ENCODE data around the gene GPHA2. TPM values are rescaled to one million over a fixed set of nuclear protein-coding genes. Genes with fewer than 3 reads are reported as not detected.

Gene GPHA2
- total RNA-seq, 2 experiments from 2014 or later = 0.49 to 0.56 TPM

DNA sequence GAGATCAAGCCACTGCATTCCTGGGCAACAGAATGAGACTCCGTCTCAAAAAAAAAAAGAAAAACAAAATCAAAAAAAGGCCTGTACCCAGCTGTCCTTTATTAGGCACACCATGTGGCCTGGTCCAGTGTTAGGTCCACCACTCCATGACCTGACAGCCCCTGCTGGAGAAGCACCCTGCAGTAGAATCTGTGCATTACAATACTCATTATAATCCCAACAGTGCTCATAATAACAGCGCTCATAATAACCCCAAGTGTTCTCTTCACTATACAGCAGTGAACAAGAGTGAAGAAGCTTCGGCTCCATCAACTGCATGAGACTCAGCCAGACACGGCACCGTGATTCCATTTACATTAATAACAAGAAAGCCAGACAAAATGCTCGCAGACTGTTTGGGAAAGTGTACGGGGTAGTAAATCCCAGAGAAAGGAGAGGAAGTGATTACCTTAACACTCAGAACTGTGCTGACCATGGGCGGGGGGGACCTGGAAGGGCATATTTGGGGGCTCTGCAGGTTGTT lies 48.4 kb downstream of the GPHA2 start:
- no peak overlapping the region for H3K4me3 Mint-ChIP-seq
- intact Hi-C loops (cut with DNase I, micrococcal nuclease) = loop anchor here in 1 of 2 experiments (5.0 kb wide), 1 partner anchor 85 kb away; the partner anchor contains the start of gene MAP4K2
- ATAC-seq (ENCODE audit: poor library complexity) (no peak), DNase-seq (no peak)
- H3K4me1 Mint-ChIP-seq (ENCODE audit: low read depth) = peaks cover 26% of the 10 kb centered on the region
- peak overlapping the region; percentile 75 for H3K27ac Mint-ChIP-seq
- H3K36me3 Mint-ChIP-seq (ENCODE audit: low read depth) = no peaks in the 10 kb centered on the region
- ChIA-PET CTCF (interaction anchor here (1.0 to 4.9 kb wide), 7 partner anchors 9 to 109 kb away, joined by 4 to 136 read pairs (median 20); partner anchors contain the start of genes CDC42BPG, EHD1 and SF1), POLR2A (interaction anchor here (2.0 to 17.7 kb wide), 2 partner anchors 10 to 30 kb away, joined by 28 to 767 read pairs; partner anchors contain the start of genes CDC42BPG and EHD1)
- H3K9me3 Mint-ChIP-seq = no peaks in the 10 kb centered on the region
- TF ChIP-seq, protein P1, sequence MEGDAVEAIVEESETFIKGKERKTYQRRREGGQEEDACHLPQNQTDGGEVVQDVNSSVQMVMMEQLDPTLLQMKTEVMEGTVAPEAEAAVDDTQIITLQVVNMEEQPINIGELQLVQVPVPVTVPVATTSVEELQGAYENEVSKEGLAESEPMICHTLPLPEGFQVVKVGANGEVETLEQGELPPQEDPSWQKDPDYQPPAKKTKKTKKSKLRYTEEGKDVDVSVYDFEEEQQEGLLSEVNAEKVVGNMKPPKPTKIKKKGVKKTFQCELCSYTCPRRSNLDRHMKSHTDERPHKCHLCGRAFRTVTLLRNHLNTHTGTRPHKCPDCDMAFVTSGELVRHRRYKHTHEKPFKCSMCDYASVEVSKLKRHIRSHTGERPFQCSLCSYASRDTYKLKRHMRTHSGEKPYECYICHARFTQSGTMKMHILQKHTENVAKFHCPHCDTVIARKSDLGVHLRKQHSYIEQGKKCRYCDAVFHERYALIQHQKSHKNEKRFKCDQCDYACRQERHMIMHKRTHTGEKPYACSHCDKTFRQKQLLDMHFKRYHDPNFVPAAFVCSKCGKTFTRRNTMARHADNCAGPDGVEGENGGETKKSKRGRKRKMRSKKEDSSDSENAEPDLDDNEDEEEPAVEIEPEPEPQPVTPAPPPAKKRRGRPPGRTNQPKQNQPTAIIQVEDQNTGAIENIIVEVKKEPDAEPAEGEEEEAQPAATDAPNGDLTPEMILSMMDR (IDR thresholded peaks at IDR 0.05) = no peak
- H3K9me3 ChIP-seq (ENCODE audit: control insufficient read depth in 1 of 2, insufficient read depth in 1 of 2, low read length in 2 of 2) = no peaks in the 10 kb centered on the region
- H3K4me1 ChIP-seq (ENCODE audit: insufficient read depth, low read length) = peaks cover 39% of the 10 kb centered on the region
- H3K27ac ChIP-seq (ENCODE audit: low read depth in 1 of 2, low read length in 2 of 2) = peak overlapping the region in 1 of 2 donors; percentile 19
- H3K27me3 ChIP-seq (ENCODE audit: control insufficient read depth in 1 of 2, insufficient read depth in 2 of 2, low read length in 2 of 2) = no peaks in the 10 kb centered on the region
- no peaks in the 10 kb centered on the region for H3K27me3 Mint-ChIP-seq
- no peaks in the 10 kb centered on the region for H3K36me3 ChIP-seq (ENCODE audit: insufficient read depth, low read length)
- no peak overlapping the region for H3K4me3 ChIP-seq (ENCODE audit: low read length)

DNA sequence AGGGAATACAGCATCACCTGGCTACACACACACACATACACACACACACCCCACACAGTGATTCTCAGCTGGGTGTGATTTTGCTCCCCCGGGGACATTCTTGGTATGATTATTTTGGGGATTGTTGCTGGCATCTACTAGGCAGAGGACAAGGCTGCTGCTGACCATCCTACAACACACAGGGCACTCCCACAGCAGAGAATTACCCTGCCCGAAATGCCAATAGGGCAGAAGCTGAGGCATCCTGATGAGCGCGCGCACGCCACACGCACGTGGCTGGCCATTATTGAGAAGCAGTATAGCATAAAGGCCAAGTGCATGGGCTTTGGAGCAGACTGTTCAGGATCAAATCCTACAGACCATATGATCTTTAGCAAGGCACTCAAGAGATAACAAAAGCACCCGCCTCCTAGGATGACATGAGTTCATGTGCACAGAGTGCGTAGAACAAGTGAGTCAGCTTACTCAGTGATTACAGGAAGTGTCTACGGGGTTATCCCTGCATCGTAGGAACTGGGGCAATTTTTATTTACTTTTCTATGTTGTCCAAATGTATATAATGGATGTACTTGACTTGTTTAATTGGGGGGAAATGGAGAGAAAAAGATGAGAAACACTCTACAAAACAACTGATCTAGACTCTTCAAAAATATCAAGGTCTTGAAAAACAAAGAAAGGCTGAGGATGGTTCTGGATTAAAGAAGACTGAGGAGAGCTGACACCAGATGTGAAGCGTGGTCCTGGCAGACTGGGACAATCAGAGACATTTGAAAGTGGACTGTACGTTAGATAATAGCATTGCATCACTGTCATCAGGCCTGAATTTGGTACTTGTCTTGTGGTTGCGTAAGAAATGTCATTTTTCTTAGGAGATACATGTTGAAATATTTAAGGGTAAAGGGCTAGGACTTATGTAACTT lies 50.1 kb downstream of the GPHA2 start:
- CTCF ChIA-PET = interaction anchor here (0.9 to 4.9 kb wide), 2 partner anchors 36 to 82 kb away, joined by 3 to 136 read pairs; partner anchors contain the start of genes CDC42BPG and MAP4K2
- Histone ChIP-seq H3K9me3 (ENCODE audit: control insufficient read depth in 1 of 2, insufficient read depth in 1 of 2, low read length in 2 of 2) (no peaks in the 10 kb centered on the region), H3K4me3 (ENCODE audit: low read length) (no peak overlapping the region), H3K4me1 (ENCODE audit: insufficient read depth, low read length) (peaks cover 47% of the 10 kb centered on the region), H3K36me3 (ENCODE audit: insufficient read depth, low read length) (no peaks in the 10 kb centered on the region), H3K27ac (ENCODE audit: low read depth in 1 of 2, low read length in 2 of 2) (peak overlapping the region in 1 of 2 donors; percentile 51), H3K27me3 (ENCODE audit: control insufficient read depth in 1 of 2, insufficient read depth in 2 of 2, low read length in 2 of 2) (no peaks in the 10 kb centered on the region)
- H3K36me3 Mint-ChIP-seq (ENCODE audit: low read depth) = no peaks in the 10 kb centered on the region
- TF ChIP-seq, protein P1 (IDR thresholded peaks at IDR 0.05) = no peak
- H3K4me3 Mint-ChIP-seq = peak overlapping the region; percentile 9
- no peaks in the 10 kb centered on the region for H3K9me3 Mint-ChIP-seq
- DNase-seq (peak in 7 of 14 experiments; percentile 29 to 80 (median 52)), ATAC-seq (ENCODE audit: poor library complexity) (peak; percentile 78)
- H3K27me3 Mint-ChIP-seq = no peaks in the 10 kb centered on the region
- peak overlapping the region; percentile 65 for H3K27ac Mint-ChIP-seq
- intact Hi-C loops (cut with DNase I, micrococcal nuclease) = loop anchor here in 1 of 2 experiments (5.0 kb wide), 1 partner anchor 83 kb away; the partner anchor contains the start of gene MAP4K2
- POLR2A ChIA-PET = interaction anchor here (0.6 to 17.7 kb wide), 4 partner anchors 9 to 107 kb away, joined by 3 to 767 read pairs (median 4); partner anchors contain the start of genes CDC42BPG and SF1
- peaks cover 36% of the 10 kb centered on the region for H3K4me1 Mint-ChIP-seq (ENCODE audit: low read depth)

Small RNAs within 50 kb of the gene (microRNA-seq; reads per million reads assigned to microRNA genes)
- gene MIR6749 (ENCODE audit: borderline microRNAs expressed, borderline replicate concordance) (not detected), gene MIR6750 (ENCODE audit: borderline microRNAs expressed, borderline replicate concordance) (not detected)

Other genes starting within 250 kb of the GPHA2 start
- gene NRXN2, start 212.7 kb downstream of the GPHA2 start, total RNA-seq = under 1 TPM; 0.05 to 0.31 TPM
- 100 to 1,000 TPM; 668 to 672 TPM for gene RASGRP2, start 191.8 kb downstream of the GPHA2 start, total RNA-seq
- 1 to 10 TPM; 5.0 to 6.0 TPM for gene PYGM, start 175.9 kb downstream of the GPHA2 start, total RNA-seq
- 1,000 to 10,000 TPM; 1,632 to 1,657 TPM for gene SF1, start 157.4 kb downstream of the GPHA2 start, total RNA-seq
- gene MAP4K2, start 132.7 kb downstream of the GPHA2 start, total RNA-seq = 10 to 100 TPM; 71.9 to 74.1 TPM
- 10 to 100 TPM; 16.4 to 17.7 TPM for gene MEN1, start 125.3 kb downstream of the GPHA2 start, total RNA-seq
- gene CDC42BPG, start 91.2 kb downstream of the GPHA2 start, total RNA-seq = 1 to 10 TPM; 6.9 to 9.7 TPM
- 100 to 1,000 TPM; 132 to 139 TPM for gene EHD1, start 57.3 kb downstream of the GPHA2 start, total RNA-seq
- 100 to 1,000 TPM; 189 to 198 TPM for gene ATG2A, start 18.7 kb downstream of the GPHA2 start, total RNA-seq
- 10 to 100 TPM; 16.8 to 18.3 TPM for gene PPP2R5B, start 11.2 kb downstream of the GPHA2 start, total RNA-seq
- under 1 TPM; 0.50 to 0.55 TPM for gene MAJIN, start 36.2 kb upstream of the GPHA2 start, total RNA-seq
- gene BATF2, start 61.1 kb upstream of the GPHA2 start, total RNA-seq = not detected
- 10 to 100 TPM; 10.5 to 11.1 TPM for gene ARL2, start 78.3 kb upstream of the GPHA2 start, total RNA-seq
- 10 to 100 TPM; 13.9 to 14.7 TPM for gene SNX15, start 91.5 kb upstream of the GPHA2 start, total RNA-seq
- gene SAC3D1, start 105.3 kb upstream of the GPHA2 start, total RNA-seq = under 1 TPM; 0.49 to 0.78 TPM
- gene NAALADL1, start 122.7 kb upstream of the GPHA2 start, total RNA-seq = 1 to 10 TPM; 7.7 to 9.2 TPM
- gene CDCA5, start 148.1 kb upstream of the GPHA2 start, total RNA-seq = under 1 TPM; 0.77 to 0.84 TPM
- gene ZFPL1, start 148.3 kb upstream of the GPHA2 start, total RNA-seq = 10 to 100 TPM; 46.2 to 47.7 TPM
- 100 to 1,000 TPM; 243 to 246 TPM for gene VPS51, start 160.3 kb upstream of the GPHA2 start, total RNA-seq
- 10 to 100 TPM; 20.0 to 20.4 TPM for gene TM7SF2, start 176.0 kb upstream of the GPHA2 start, total RNA-seq
- 1 to 10 TPM; 9.0 to 9.5 TPM for gene ZNHIT2, start 181.8 kb upstream of the GPHA2 start, total RNA-seq
- gene FAU, start 186.2 kb upstream of the GPHA2 start, total RNA-seq = 1,000 to 10,000 TPM; 1,937 to 1,976 TPM
- 10 to 100 TPM; 53.0 to 53.3 TPM for gene MRPL49, start 186.4 kb upstream of the GPHA2 start, total RNA-seq
- gene SYVN1, start 198.6 kb upstream of the GPHA2 start, total RNA-seq = 10 to 100 TPM; 89.1 to 96.8 TPM
- not detected for gene SPDYC, start 234.3 kb upstream of the GPHA2 start, total RNA-seq
- gene CAPN1, start 246.0 kb upstream of the GPHA2 start, total RNA-seq = 10 to 100 TPM; 80.3 to 83.2 TPM